ENCODE results near the gene GPSM1.
"Not testable (repeated sequence)": the region's sequence is repeated elsewhere in the genome, so short reads cannot be mapped to it uniquely, and the experiment has no call there.

Gene GPSM1

DNA sequence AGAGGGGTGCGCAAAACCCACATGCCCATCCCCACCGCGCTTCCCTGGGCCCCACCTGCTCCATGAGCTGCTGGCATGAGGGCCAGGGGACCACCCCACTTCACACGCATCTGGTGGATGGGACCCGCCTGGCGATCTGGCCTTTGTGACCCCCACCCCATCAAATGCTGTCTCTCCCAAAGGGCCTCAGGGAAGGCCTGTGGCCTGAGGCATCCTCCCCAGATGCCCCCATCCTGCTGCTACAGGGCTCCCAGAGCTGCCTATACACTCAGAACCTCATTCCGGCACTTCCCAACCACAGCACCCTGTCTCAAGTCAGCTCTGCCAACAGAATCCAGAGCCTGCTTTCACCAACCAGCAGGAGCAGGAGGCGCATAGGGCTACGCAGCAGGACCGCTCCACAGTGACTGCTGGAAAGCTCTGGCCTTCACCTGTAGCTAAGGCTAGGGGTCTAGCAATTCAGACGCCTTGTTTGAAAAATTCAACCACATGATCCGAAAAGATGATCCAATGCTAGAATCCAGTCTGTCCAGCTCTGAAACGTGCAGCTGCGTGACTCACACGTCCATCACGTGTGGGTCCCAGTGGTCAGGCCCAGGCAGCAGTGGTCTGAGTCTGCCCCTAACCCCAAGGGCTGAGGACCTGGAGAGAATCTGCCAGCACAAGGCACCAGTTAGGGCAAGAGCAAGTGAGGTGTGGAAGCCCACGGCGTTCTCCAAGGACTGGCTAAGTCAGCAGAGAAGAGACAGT lies 74.0 kb downstream of the GPSM1 start:
- DNase-seq, result no peak

DNA sequence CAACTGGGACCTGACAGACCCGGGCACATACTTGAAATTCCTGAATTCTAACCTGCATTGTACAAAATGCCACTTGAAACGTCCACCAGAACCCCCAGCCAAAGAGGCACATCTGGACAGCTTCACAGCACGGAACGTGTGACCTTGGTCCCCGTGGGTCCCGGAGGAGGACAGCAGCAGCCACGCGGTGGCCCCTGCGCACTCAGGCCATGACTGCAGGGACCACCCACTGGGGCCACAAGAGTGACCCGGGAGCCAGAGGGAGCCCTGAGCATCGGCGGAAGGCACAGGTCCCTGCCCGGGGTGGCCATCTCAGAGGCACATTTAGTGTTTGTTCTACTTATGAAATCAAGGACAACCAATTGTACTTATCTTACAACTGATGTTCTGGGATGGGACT lies 74.7 kb downstream of the GPSM1 start:
- no peak for DNase-seq

DNA sequence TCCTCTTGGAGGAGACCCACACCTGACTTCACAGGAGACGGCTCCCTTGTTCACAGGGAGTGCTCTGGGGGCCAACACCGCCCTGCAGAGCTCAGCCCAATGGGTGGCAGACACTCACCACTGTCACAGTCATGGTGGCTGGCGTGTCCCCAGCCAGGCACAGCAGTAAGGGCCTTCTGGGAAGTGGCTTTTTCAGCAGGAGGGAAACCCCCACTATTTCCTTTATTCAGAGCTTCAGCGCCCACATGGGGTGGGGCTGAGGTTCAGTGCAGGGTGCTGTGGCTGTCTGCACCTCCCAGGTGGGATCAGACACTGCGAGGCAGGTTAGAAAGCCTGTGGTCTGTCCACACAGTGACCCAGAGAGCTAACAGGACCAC lies 76.2 kb downstream of the GPSM1 start:
- peak; percentile 64 to 86 for DNase-seq

DNA sequence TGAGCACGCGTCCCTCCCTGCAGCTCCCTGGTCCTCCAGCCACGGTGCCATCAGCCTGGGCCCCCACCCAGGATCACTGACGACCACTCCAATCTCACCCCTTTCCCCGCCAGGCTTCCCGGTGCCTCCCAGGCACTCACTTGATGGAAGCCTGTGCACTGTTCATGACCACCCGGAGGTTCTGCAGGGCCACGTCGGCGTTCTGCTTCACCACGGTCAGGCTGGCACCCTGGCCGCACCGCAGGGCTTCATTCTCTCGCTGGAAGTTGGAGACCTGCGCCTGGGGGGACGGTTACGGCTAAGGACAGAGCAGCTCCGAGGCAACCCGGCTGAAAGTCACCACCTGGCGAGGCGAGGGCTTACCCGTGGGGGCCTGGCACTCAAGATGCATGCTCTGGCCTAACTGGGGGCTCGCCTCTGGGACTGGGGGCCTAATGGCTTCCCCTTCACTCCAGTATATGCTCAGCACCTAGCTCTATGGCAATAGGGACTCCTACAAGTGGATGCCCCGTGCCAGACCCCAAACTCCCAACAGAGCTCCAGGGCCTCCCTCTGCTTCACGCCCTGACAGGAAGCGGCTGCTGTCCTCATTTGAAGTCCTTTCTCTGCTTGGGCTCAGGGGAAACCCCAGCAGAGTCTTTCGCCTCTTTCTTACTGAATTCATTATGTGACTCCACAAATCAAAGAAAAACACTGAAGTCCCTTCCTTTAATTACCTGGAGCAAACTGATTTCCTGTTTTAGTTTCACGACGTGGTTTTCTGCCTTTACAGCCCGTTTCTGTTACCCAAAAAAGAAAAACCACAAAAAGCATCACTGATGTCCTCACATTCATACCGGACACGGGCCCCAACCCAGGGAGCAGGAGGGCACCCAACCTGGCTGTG lies 76.8 kb downstream of the GPSM1 start:
- peak; percentile 40 to 45 for DNase-seq

DNA sequence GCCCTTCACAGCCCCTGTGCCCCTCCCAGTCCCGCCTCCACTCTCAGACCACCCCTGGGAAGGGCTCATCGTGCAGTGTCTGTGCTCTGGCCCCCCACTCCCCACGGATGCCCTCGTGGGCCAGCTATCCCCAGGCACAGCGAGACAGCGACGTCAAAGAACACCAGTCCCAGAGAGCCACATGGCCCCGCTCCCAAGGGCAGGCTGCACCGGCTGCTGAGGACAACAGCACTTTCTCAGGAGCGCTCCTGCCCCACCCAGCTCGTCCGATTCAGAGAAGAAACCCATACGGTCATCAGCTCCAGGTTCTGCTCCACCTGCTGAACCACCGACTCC lies 77.4 kb downstream of the GPSM1 start:
- DNase-seq, result no peak

DNA sequence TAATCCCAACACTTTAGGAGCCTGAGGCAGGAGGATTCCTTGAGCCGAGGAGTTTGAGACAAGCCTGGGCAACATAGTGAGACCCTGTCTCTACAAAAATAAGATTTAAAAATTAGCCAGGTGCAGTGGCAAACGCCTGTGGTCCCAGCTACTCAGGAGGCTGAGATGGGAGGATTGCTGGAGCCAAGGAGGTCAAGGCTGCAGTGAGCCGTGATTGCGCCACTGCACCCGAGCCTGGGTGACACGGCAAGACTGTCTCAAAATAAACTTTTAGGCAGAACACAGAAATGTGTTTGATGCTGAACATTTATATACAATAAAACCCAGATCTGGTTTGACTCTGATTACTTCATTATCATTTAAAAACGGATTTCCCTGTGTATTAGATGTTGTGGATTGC lies 78.1 kb downstream of the GPSM1 start:
- no peak for DNase-seq

DNA sequence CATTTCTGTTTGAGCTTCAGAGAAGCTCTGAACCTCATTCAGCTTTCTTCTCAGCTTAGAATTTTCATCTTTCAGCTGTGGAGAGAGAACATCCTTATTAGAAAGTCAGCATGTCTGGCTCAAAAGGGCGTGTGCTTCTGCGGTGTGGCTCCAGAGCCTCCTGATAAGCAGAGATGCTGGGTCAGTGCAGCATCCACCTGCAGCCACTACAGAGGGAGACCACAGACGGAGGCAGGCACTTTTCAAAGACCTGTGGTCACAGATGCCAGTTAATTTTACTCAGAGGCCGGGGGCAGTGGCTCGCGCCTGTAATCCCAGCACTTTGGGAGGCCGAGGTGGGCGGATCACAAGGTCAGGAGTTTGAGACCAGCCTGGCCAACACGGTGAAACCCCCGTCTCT lies 78.6 kb downstream of the GPSM1 start:
- DNase-seq, result not testable (repeated sequence)

DNA sequence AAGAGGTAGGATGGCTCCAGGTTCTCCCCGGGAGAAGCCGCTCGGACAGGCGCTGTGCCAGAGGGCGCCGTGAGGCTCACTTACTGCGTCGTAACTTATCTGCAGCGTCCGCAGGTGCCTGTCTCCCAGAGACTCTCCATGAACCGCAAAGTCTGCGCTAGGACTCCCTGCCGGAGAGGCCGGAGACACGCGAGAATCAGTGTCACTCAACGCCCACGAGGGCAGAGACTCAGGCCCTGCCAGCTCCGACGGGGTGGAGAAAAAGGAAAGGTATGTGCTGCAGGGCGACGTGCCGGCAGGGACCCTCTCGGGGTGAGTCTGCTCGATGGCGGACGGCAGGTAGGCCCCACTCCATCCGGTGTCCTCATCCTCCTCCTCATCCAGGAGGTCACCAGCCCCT lies 79.7 kb downstream of the GPSM1 start:
- not testable (repeated sequence) for DNase-seq

DNA sequence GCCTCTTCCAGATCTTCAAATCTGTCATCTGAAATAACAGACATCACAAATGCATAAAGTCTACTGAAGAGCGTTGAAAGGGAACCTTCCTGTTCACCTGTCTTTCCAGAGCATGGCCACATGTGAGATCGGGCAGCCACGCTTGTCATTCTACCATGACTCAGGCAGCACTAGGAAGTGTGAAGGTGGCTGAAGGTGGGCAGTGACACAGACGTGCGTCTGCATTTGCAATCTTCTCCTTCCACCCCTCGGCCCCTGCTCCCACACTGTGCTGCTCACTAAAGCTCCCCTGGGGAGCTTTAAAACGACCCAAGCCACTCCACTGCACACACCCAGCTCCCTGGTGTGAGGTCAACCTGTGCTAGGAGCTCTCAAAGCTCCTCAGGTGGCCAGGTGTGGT lies 80.6 kb downstream of the GPSM1 start:
- DNase-seq, result no peak

Data from stimulated activated CD4-positive, alpha-beta T cell treated with anti-CD3 and anti-CD28 coated beads, Interleukin-4, amount 100 ng/mL, for 4 hours (primary cell).